ENCODE results near the gene KIAA1143. TPM values are rescaled to one million over a fixed set of nuclear protein-coding genes. Genes with fewer than 3 reads are reported as not detected.
A peak's percentile ranks its signal among the peaks of the same experiment; 100 is the strongest.

Gene KIAA1143
- 28.2 and 29.4 TPM in 2 replicates for total RNA-seq (2014; rRNA removed; shearing (Covaris generic))
- polyA plus RNA-seq (2014; cell fraction: nucleus; rRNA removed) = 15.2 and 15.6 TPM in 2 replicates

- peak; percentile 93 for DNase-seq (ENCODE audit: extremely low read depth, low read depth)
Observed at GRCh38 chr3:44761424-44762169, at the start of gene KIAA1143, which contains the start of gene KIF15. Gene KIAA1143 (minus strand): TSS chr3:44761619. CDS start chr3:44761602, 17 bp downstream. Gene KIF15 (plus strand): TSS chr3:44761794. CDS start chr3:44761866, 72 bp downstream.

DNA sequence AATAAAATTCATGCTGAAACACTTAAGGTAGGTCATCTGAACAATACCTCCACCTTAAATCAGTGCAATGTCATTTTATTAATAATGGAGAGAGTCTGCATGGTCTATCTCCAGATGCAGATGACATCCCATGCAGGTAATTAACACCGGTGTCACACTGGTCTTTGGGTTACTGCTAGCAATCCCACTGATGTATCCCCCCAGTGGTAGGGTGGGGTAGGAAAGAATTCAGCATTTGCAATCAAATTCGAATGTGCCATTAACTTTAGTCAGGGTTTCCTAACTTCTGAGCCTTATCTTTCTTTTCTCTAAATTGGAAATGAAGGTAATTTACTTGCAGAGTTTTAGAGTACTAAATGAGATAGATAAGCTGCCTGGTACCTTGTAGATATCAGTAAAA, 44.5 kb upstream of the KIAA1143 start:
- no peak for DNase-seq (ENCODE audit: extremely low read depth, low read depth)

DNA sequence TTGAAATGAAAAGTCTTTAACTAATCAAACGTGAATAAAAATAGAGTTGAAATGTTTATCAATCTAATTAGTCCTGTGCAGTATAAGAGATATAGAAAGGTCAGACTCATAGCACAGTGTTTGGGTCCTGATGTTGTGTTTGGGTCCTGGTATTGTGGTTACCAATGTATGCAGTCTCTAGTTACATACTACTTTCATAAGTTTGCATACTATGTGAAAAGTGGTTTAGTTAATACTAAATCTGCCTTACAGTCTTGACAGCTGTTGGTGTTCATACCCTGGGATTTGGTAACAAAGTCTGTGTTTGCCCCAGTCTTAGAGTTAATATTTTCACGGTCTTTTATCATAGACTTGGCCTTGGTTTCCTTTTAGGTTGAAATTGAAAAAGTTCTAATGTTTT, 41.9 kb upstream of the KIAA1143 start:
- no peak for DNase-seq (ENCODE audit: extremely low read depth, low read depth)

- no peak for DNase-seq (ENCODE audit: extremely low read depth, low read depth)
Observed at GRCh38 chr3:44802011-44802410, 40.6 kb upstream of the KIAA1143 start.

- no peak for DNase-seq (ENCODE audit: extremely low read depth, low read depth)
Observed at GRCh38 chr3:44795197-44795596, 33.8 kb upstream of the KIAA1143 start.

DNA sequence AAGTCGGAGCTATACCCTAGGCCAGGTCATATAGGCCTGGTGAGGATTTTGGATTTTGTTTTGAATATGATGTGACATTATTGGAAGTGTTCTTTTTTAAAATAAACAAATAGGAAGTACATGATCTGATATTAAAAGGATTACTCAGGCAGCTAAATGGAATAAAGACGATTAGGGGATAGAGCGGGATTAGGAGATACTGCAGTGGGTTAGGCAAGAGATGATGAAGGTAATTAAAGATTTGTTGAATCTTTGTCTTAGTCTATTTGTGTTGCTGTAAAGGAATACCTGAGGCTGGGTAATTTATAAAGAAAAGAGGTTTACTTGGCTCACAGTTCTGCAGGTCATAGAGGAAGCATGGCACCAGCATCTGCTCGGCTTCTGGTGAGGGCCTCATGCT, 21.5 kb upstream of the KIAA1143 start:
- DNase-seq (ENCODE audit: extremely low read depth, low read depth) = no peak

- no peak for DNase-seq (ENCODE audit: extremely low read depth, low read depth)
Observed at GRCh38 chr3:44772099-44772442, 10.7 kb upstream of the KIAA1143 start.

GRCh38 chr3:44771424-44772098, 10.1 kb upstream of the KIAA1143 start:
- DNase-seq (ENCODE audit: extremely low read depth, low read depth) = no peak

DNA sequence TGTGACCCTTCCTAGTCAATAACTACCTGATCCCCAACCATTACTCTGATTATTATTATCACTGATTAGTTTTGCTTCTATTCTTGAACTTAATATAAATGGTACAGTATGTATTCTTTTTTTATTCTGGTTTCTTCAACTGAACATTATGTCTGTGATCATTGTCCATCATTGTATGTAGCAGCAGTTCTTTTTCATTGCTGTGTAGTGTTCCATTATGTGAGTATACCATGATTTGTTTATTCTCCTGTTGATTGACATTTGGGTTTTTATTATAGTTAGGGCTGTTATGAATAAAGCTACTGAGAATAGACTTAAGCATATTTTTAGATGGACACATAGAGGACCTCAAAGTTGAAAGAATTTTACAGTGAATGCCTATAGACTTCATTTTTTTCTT, 2.8 kb upstream of the KIAA1143 start:
- DNase-seq (ENCODE audit: extremely low read depth, low read depth) = no peak

- no peak for DNase-seq (ENCODE audit: extremely low read depth, low read depth)
Observed at GRCh38 chr3:44762690-44763089, 1.3 kb upstream of the KIAA1143 start.

DNA sequence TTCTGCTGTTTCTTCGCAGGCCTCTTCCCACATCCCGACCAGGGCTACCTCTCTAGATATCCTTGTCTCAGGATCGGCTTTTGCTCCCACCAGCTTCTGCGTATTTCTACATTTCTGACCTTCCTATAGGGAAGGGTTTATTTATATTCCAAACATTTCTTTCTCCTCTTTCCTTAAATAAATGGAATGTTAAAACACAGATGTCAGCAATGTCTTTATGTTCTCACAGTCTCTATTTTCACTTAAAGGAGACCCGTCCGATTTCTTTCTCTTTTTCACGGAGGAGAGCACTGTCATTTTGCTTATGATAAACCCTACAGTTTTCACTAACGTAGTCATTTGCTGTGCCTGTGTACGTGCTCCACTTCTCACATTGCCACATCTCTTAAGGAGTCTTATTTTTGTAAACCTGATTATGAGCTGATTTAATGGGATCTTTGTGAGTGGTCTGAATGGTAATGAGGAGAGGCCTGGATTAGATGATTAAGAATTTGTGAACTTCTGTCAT, 805 bp upstream of the KIAA1143 start:
- no peak for DNase-seq (ENCODE audit: extremely low read depth, low read depth)

DNA sequence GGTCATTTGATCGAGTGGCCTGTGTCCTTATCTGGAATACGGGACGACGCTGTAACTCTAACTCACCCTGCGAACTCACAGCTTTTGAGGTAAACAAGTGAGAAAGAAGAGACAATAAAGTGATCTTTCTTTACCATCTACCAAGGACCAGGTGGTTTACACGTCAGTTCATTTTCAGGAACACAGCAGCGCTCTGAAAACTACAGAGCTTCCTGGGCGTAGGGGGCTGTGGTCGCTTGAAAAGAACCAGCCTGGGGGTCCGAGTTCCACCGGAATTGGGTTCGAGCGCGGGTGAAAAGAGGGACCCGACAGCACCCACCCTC, 357 bp downstream of the KIAA1143 start:
- DNase-seq (ENCODE audit: extremely low read depth, low read depth) = no peak

GRCh38 chr3:44734646-44735168, 26.7 kb downstream of the KIAA1143 start:
- DNase-seq (ENCODE audit: extremely low read depth, low read depth) = no peak

GRCh38 chr3:44729384-44729910, 32.0 kb downstream of the KIAA1143 start, which contains the start of gene ZNF501:
Gene ZNF501 (plus strand): TSS chr3:44729635. CDS start chr3:44734422, 4,787 bp downstream.
- DNase-seq (ENCODE audit: extremely low read depth, low read depth) = peak; percentile 63

DNA sequence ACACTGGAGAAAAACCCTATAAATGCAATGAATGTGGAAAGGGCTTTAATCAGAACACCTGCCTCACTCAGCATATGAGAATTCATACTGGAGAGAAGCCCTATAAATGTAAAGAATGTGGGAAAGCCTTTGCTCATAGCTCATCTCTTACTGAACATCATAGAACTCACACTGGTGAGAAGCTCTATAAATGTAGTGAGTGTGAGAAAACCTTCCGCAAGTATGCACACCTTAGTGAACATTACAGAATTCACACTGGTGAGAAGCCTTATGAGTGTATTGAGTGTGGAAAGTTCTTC, 39.4 kb downstream of the KIAA1143 start:
- no peak for DNase-seq (ENCODE audit: extremely low read depth, low read depth)

DNA sequence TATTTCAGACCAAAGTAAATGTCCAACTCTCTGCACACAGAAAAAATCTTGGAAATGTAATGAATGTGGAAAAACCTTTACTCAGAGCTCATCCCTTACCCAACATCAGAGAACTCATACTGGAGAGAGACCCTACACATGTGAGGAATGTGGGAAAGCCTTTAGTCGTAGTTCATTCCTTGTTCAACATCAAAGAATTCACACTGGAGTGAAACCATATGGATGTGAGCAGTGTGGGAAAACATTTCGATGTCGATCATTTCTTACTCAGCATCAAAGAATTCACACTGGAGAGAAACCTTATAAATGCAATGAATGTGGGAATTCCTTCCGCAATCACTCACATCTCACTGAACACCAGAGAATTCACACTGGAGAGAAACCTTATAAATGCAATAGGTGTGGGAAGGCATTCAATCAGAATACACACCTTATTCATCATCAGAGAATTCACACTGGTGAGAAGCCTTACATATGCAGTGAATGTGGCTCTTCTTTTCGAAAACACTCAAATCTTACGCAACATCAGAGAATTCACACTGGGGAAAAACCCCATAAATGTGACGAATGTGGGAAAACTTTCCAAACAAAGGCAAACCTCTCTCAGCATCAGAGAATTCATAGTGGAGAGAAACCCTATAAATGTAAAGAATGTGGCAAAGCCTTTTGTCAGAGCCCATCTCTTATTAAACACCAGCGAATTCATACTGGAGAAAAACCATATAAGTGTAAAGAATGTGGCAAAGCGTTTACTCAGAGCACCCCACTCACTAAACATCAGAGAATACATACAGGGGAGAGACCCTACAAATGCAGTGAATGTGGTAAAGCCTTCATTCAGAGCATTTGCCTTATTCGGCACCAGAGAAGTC, 40.0 kb downstream of the KIAA1143 start:
- DNase-seq (ENCODE audit: extremely low read depth, low read depth) = no peak

DNA sequence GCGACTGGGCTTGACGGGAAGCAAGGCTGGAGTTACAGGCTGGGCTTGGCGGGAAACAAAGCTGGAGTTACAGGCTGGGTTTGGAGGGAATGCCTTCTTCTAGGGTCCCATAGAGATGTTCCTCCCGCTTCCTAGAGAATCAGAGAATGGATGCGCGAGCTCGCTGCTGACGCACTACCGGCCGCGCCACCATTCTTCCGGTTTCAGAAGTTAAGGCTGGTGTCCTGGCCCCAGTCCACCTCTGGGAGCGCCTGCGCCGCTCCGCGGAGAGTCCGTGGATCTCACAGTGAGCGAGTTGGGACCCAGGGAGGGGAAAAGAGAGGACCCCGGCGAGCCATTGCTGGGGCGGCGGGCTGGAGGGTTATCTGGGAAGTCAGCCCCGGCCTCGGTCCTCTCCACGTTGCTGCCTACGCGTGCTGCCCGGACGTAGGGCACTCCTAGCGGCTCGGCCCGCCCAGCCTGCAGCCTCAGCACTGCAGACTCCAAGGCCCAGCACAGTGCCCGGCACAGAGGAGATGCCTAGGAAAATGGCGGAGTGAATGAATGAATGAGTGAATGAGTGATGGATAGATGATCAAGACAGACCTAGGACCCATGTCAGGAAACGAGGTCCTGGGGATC, 48.9 kb downstream of the KIAA1143 start, which contains the start of gene ZNF502:
TSS of gene ZNF502 (plus strand) at position 206 of the 621 bp plus-strand sequence. CDS start 7,602 bp downstream, outside the sequence.
- DNase-seq (ENCODE audit: extremely low read depth, low read depth) = no peak
